ENCODE results near the gene CWC22. TPM values are rescaled to one million over a fixed set of nuclear protein-coding genes. Genes with fewer than 3 reads are reported as not detected.
A peak's percentile ranks its signal among the peaks of the same experiment; 100 is the strongest.
"Not testable (repeated sequence)": the region's sequence is repeated elsewhere in the genome, so short reads cannot be mapped to it uniquely, and the experiment has no call there.

The CWC22 gene
- polyA plus RNA-seq, 5 donors: 29.8 to 45.5 (median 42.2) TPM

GRCh38 chr2:179952658-179953057 lies 54.4 kb downstream of the CWC22 start:
- DNase-seq: no peak

GRCh38 chr2:179951680-179952079 lies 55.4 kb downstream of the CWC22 start:
- DNase-seq: no peak

- DNase-seq: no peak
Measured at GRCh38 chr2:179950391-179950790, 56.7 kb downstream of the CWC22 start.

- no peak for DNase-seq
Measured at GRCh38 chr2:179949438-179949837, 57.7 kb downstream of the CWC22 start.

- DNase-seq: no peak
Measured at GRCh38 chr2:179948058-179948457, 59.0 kb downstream of the CWC22 start.

GRCh38 chr2:179946810-179947615 lies 60.1 kb downstream of the CWC22 start:
- DNase-seq: no peak

GRCh38 chr2:179946346-179946745 lies 60.8 kb downstream of the CWC22 start:
- no peak for DNase-seq

GRCh38 chr2:179939259-179939658 lies 67.8 kb downstream of the CWC22 start:
- DNase-seq: no peak

- DNase-seq: no peak
Measured at GRCh38 chr2:179938026-179938425, 69.1 kb downstream of the CWC22 start.

GRCh38 chr2:179936654-179937053 lies 70.4 kb downstream of the CWC22 start:
- no peak for DNase-seq

- DNase-seq: no peak
Measured at GRCh38 chr2:179936141-179936540, 71.0 kb downstream of the CWC22 start.

GRCh38 chr2:179932786-179933185 lies 74.3 kb downstream of the CWC22 start:
- peak; percentile 8 to 12 for DNase-seq

GRCh38 chr2:179931502-179931901 lies 75.6 kb downstream of the CWC22 start:
- no peak for DNase-seq

- not testable (repeated sequence) for DNase-seq
Measured at GRCh38 chr2:179929997-179930396, 77.1 kb downstream of the CWC22 start.

GRCh38 chr2:179927041-179927440 lies 80.1 kb downstream of the CWC22 start:
- DNase-seq: no peak

GRCh38 chr2:179925713-179926112 lies 81.4 kb downstream of the CWC22 start:
- DNase-seq: no peak

GRCh38 chr2:179917272-179917671 lies 89.8 kb downstream of the CWC22 start:
- no peak for DNase-seq

GRCh38 chr2:179915395-179915992 lies 91.6 kb downstream of the CWC22 start:
- no peak for DNase-seq

- DNase-seq: no peak
Measured at GRCh38 chr2:179913809-179914208, 93.3 kb downstream of the CWC22 start.

- no peak for DNase-seq
Measured at GRCh38 chr2:179911569-179911968, 95.5 kb downstream of the CWC22 start.

- DNase-seq: no peak
Measured at GRCh38 chr2:179910735-179911113, 96.4 kb downstream of the CWC22 start.

- DNase-seq: no peak
Measured at GRCh38 chr2:179909845-179910734, 97.0 kb downstream of the CWC22 start.

- no peak for DNase-seq
Measured at GRCh38 chr2:179900655-179901054, 106.4 kb downstream of the CWC22 start.
